Transverse colon (tissue), 4 donors: ENCODE data around the gene PODNL1.

Experiments used
- CTCF ChIP-seq, 5 experiments: fragments of 200-600 bp in 3 of 5; fragments of 450-650 bp in 2 of 5; sonication (generic) in 3 of 5; IDR thresholded peaks; 1 replicate in 2 of 5; 2 replicates in 3 of 5; pipeline ENCODE4 v1.5.1; 2016 to 2017; ENCODE audit warnings: antibody characterized with exemption in 5 of 5, inconsistent platforms in 3 of 5, mild to moderate bottlenecking in 2 of 5, moderate library complexity in 1 of 5
- EP300 ChIP-seq: sonication (generic); formaldehyde crosslinking; IDR thresholded peaks from one replicate; pipeline ENCODE4 v1.6.1; 2017; ENCODE audit warnings: antibody characterized with exemption, low read depth
- POLR2A ChIP-seq: fragments of 450-650 bp; IDR thresholded peaks from one replicate; pipeline ENCODE4 v1.6.1; 2016; ENCODE audit warnings: antibody characterized with exemption, mild to moderate bottlenecking, moderate library complexity
- POLR2AphosphoS5 ChIP-seq, 3 donors: sonication (generic); formaldehyde crosslinking; IDR thresholded peaks; one replicate each; pipeline ENCODE4 v1.6.1; 2016; ENCODE audit warnings: antibody characterized with exemption in 3 of 3

- TF ChIP-seq EP300 (no peak), POLR2AphosphoS5 (IDR thresholded peaks at IDR 0.05) (no peak), CTCF (IDR thresholded peaks at IDR 0.05) (no peak), POLR2A (no peak)
These were observed 27.2 kb upstream of the PODNL1 start for GRCh38 chr19:13965377-13965896.
